Bronchial epithelial cell (primary cell): ENCODE results near the gene PRR29. TPM values are rescaled to one million over a fixed set of nuclear protein-coding genes. Genes with fewer than 3 reads are reported as not detected.

ENCODE experiments used
- DNase-seq: peaks from one replicate; pipeline ENCODE4 v3.0.0-alpha.2; 2010; ENCODE audit warnings: low read depth
- FAIRE-seq: peaks from 2 replicates; lab custom pipeline; 2011; peaks lifted over from hg19 to GRCh38; lab: Jason Lieb, UNC
- H3K27me3 ChIP-seq: 2 replicates; pipeline ENCODE4 v1.5.1; 2011; ENCODE audit warnings: low read length; ENCODE audit not compliant: control insufficient read depth, insufficient read depth
- H3K36me3 ChIP-seq: 2 replicates; pipeline ENCODE4 v1.5.1; 2011; ENCODE audit warnings: low read length; ENCODE audit not compliant: control insufficient read depth, insufficient read depth
- H3K4me3 ChIP-seq: 2 replicates; pipeline ENCODE4 v1.5.1; 2011; ENCODE audit warnings: mild to moderate bottlenecking, low read depth, low read length, control low read depth
- total RNA-seq: library from RNA; depleted of rRNA; stranded (reverse); fragments of >200 nt; gene quantifications from 2 replicates; pipeline ENCODE4 v1.2.1, GENCODE V29; 2014
- TF ChIP-seq, protein P1 (sequence below): IDR thresholded peaks from 2 replicates; pipeline ENCODE4 v1.5.1; 2011; ENCODE audit warnings: mild to moderate bottlenecking, moderate library complexity, low read length, control low read depth, inconsistent platforms; ENCODE audit not compliant: insufficient read depth, severe bottlenecking

The PRR29 gene
- total RNA-seq, 1 donor from 2014 or later: not detected

DNA sequence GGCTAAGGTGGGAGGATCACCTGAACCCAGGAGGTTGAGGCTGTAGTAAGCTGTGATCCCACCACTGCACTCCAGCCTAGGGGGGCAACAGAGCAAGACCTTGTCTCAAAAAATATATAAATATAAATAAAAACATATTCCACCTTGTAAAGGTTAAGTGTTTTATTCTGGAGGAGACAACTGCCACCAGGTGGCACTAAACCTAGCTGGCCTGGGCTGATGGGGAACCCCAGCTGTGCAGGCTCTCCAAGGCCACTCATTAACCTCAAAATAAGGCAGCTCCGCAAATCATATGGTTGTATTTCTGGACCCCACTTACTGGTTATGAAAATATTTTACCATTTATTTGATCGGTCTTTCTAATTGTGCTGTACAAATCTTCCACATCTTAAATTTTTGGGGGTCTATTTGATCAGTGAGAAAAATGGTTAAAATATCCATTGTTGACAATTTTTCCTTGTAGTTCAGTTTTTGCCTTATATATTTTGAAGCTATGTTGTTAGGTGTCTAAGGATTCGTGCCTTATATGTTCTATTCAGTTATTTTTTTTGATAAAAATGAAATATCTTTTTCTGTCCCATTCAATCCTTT lies 30.8 kb downstream of the PRR29 start:
- H3K4me3 ChIP-seq: no peak overlapping the region
- TF ChIP-seq, protein P1, sequence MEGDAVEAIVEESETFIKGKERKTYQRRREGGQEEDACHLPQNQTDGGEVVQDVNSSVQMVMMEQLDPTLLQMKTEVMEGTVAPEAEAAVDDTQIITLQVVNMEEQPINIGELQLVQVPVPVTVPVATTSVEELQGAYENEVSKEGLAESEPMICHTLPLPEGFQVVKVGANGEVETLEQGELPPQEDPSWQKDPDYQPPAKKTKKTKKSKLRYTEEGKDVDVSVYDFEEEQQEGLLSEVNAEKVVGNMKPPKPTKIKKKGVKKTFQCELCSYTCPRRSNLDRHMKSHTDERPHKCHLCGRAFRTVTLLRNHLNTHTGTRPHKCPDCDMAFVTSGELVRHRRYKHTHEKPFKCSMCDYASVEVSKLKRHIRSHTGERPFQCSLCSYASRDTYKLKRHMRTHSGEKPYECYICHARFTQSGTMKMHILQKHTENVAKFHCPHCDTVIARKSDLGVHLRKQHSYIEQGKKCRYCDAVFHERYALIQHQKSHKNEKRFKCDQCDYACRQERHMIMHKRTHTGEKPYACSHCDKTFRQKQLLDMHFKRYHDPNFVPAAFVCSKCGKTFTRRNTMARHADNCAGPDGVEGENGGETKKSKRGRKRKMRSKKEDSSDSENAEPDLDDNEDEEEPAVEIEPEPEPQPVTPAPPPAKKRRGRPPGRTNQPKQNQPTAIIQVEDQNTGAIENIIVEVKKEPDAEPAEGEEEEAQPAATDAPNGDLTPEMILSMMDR: peak; percentile 69
- FAIRE-seq (no peak), DNase-seq (peak; percentile 62)
- H3K27me3 ChIP-seq: no peaks in the 10 kb centered on the region
- no peaks in the 10 kb centered on the region for H3K36me3 ChIP-seq

DNA sequence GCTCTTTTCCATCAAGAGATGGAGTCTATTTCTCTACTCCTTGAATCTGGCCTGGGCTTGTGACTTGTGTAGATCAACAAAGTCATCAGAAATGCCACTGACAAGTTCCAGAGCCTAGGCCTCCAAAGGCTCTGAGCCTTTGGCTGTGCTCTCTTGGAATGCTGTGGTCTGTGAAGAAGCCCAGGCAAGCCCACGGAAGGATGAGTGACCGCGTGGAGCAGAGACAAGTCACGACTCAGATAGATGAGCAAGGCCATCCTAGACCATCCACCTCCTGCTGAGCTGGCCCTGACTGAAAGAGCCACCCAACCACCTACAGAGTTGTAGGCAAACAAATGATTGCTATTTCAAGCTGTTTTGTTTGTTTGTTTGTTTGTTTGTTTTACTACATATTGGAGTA lies 33.9 kb downstream of the PRR29 start:
- FAIRE-seq: no peak
- peak; percentile 60 for DNase-seq
- no peaks in the 10 kb centered on the region for H3K27me3 ChIP-seq
- TF ChIP-seq, protein P1: no peak
- no peak overlapping the region for H3K4me3 ChIP-seq
- no peaks in the 10 kb centered on the region for H3K36me3 ChIP-seq

DNA sequence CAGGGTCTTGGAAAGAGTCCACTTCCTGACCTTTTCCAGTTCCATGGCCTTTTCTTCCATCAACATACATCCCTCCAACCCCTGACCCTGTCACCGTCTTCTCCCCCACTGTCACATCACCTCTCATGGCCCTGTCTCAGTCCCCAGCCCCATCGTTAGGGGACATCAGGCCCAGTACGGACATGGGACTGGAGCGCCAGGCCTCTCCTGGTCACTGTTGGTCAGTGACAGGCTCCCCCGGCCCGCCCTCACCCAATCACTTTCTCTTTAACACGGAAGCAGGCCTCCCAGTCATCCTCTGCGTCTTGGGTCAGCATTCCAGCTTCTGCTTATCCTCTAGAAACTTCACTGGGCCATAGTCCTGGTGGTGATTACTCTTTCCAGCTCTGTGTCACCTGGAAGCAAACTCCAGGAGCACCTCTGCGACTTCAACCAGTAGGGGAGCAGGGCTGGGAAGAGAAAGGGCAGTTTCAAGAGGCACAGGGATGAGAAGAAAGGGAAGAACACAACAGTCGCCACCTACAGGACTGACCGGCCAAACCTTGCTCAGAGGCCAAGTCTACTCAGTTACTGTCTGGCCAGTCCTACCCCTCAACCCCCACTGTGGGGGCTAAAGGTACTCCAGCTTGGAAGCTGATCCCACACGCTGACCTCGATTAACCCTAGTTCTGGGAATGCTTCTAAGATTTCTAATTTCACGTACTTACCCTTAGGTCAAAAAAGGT lies 38.2 kb downstream of the PRR29 start:
- DNase-seq (no peak), FAIRE-seq (no peak)
- TF ChIP-seq, protein P1: no peak
- Histone ChIP-seq H3K4me3 (no peak overlapping the region), H3K36me3 (peaks cover 5% of the 10 kb centered on the region), H3K27me3 (no peaks in the 10 kb centered on the region)

DNA sequence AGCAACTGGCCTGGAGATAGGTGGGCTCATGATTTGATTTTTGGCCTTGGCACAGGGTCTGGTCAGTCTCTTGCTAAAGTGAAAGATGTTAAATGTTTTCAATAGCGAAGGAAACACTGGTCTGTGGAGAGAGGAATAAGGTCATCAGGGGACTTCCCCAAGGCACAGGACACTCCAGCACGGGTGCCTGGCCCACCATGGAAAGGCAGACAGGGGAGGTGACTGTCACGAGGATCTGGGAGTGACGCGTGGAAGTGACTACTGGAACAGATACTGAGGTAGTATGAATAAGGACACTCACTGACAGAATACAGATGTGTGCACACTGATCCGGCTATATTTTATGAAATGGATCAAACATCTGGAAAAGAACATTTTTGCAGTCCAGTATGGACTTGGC lies 39.0 kb downstream of the PRR29 start:
- Histone ChIP-seq H3K4me3 (no peak overlapping the region), H3K36me3 (peaks cover 6% of the 10 kb centered on the region), H3K27me3 (no peaks in the 10 kb centered on the region)
- DNase-seq (no peak), FAIRE-seq (no peak)
- TF ChIP-seq, protein P1: no peak

DNA sequence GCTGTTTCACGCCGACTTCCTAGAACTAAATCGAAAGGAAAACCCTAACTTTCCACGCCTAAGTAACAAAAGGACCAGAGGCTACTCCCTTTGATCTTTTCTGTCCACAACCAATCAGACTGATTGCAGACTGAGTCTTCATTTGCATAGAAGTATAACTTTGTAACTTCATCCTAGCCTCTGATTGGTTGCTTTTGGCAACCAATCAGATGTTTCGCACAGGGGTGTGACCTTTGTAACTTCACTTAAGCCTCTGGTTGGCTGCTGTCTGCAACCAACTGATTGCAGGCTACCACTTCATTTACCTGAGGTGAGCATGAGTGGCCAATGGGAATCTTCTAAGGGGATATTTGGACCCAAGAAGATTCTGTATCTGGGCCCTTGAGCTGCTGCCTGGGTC lies 39.7 kb downstream of the PRR29 start:
- H3K36me3 ChIP-seq: peaks cover 6% of the 10 kb centered on the region
- H3K4me3 ChIP-seq: no peak overlapping the region
- FAIRE-seq: no peak
- TF ChIP-seq, protein P1: no peak
- no peak for DNase-seq
- no peaks in the 10 kb centered on the region for H3K27me3 ChIP-seq
